Measurements from ENCODE around the gene SSC5D. TPM values are rescaled to one million over a fixed set of nuclear protein-coding genes. Genes with fewer than 3 reads are reported as not detected.

Gene SSC5D
- total and polyA plus RNA-seq, 3 donors from 2014 or later: 6.4 to 10.7 (median 6.9) TPM

DNA sequence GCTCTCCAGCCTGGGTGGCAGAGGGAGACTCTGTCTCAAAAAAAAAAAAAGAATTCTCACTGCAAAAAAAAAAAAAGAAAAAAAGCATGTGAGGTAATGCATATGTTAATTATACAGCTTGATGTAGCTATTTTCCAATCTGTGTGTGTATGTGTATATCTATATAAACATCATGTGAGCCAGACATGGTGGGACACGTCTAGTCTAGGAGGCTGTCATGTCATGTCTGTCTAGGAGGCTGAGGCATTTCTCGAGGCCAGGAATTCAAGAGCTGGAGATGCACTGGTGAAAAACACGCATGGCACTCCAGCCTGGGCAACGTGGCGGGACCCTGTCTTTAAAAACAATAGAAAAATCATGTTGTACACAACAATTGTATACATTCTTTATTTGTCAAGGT lies 64.0 kb downstream of the SSC5D start:
- H3K27me3 ChIP-seq: no peaks in the 10 kb centered on the region
- 79 to 81% methylated on average over 5 of the region's 5 CpGs for WGBS, 2 donors
- no peaks in the 10 kb centered on the region for H3K36me3 ChIP-seq (ENCODE audit: low read depth, missing control alignments)
- H3K4me1 ChIP-seq: no peaks in the 10 kb centered on the region
- no peak for TF ChIP-seq POLR2A (IDR thresholded peaks at IDR 0.05)
- TF ChIP-seq, protein P1, sequence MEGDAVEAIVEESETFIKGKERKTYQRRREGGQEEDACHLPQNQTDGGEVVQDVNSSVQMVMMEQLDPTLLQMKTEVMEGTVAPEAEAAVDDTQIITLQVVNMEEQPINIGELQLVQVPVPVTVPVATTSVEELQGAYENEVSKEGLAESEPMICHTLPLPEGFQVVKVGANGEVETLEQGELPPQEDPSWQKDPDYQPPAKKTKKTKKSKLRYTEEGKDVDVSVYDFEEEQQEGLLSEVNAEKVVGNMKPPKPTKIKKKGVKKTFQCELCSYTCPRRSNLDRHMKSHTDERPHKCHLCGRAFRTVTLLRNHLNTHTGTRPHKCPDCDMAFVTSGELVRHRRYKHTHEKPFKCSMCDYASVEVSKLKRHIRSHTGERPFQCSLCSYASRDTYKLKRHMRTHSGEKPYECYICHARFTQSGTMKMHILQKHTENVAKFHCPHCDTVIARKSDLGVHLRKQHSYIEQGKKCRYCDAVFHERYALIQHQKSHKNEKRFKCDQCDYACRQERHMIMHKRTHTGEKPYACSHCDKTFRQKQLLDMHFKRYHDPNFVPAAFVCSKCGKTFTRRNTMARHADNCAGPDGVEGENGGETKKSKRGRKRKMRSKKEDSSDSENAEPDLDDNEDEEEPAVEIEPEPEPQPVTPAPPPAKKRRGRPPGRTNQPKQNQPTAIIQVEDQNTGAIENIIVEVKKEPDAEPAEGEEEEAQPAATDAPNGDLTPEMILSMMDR (IDR thresholded peaks at IDR 0.05): no peak
- H3K27ac ChIP-seq: no peak overlapping the region
- intact Hi-C loops (cut with DNase I; ENCODE audit: low total_unique reads): no loop called here
- DNase-seq: no peak
- H3K9me3 ChIP-seq: no peaks in the 10 kb centered on the region
- H3K4me3 ChIP-seq: no peak overlapping the region

GRCh38 chr19:55552620-55553019 lies 64.4 kb downstream of the SSC5D start:
- intact Hi-C loops (cut with DNase I; ENCODE audit: low total_unique reads): no loop called here
- Histone ChIP-seq H3K4me3 (no peak overlapping the region), H3K27me3 (no peaks in the 10 kb centered on the region), H3K36me3 (ENCODE audit: low read depth, missing control alignments) (no peaks in the 10 kb centered on the region), H3K4me1 (no peaks in the 10 kb centered on the region), H3K9me3 (no peaks in the 10 kb centered on the region), H3K27ac (no peak overlapping the region)
- 55 to 65% methylated on average over 13 of the region's 13 CpGs for WGBS, 2 donors
- DNase-seq: no peak
- TF ChIP-seq, protein P1 (IDR thresholded peaks at IDR 0.05): no peak
- TF ChIP-seq POLR2A (IDR thresholded peaks at IDR 0.05): no peak

DNA sequence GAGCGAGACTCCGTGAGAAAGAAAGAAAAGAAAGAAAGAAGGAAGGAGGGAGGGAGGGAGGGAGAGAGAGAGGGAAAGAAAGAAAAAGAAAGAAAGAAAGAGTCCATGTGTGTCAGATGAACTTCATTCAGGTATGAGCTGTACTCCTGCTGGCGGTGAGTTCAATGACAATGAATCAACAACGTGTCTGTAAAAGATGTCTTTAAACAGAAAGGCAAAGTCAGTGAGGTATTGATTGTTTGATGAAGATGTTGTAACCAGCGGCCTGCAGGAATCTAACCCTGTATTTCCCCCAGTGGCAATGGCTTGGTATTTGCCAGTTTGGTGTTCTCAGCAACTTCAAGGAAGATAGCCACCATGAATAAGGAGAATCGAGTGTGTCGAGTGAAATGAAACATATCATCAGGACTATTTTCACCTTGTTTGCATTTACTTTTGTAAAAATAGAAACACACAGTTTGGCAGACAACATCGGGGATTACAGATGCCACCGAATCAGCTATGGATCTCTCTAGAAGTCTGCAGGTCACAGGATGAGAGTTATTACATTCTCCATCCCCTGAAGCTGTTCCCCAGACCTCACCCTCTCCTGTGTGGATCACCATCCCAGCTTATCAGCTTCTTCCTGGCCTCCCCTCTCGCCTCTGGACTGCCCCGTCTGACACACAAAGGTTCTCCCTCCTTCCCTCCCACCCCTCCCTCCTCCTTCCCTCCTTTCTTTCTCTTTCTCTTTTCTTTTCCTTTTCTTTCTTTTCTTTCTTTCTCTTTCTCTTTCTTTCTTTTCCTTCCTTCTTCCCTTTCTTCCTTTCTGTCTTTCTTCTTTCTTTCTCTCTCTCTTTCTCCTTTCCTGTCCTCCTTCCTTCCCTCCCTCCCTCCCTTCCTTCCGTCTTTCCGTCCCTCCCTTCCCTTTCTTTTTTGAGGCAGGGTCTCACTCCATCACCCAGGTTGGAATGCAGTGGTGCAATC lies 65.3 kb downstream of the SSC5D start:
- WGBS, 2 donors: 67 to 75% methylated on average over 13 of the region's 13 CpGs

DNA sequence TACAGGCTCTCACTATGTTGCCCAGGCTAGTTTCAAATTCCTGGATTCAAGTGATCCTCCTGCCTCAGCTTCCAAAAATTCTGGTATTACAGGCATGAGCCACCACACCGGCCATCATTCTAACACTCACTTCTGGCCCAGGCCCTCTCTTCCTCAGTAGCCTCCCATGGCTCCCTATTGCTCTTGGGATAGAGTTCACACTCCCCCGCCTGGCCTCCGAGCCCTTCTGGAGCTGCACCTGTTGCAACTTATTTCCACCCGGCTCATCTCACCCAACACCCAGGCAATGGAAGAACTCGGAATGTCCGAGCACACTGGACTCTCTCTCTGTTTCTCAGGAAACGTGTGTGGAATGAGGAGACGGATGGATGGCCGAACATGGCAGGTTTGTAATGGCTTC lies 66.1 kb downstream of the SSC5D start:
- WGBS, 2 donors: 92 to 94% methylated on average over 9 of the region's 9 CpGs
- H3K27me3 ChIP-seq: no peaks in the 10 kb centered on the region
- H3K4me3 ChIP-seq: no peak overlapping the region
- intact Hi-C loops (cut with DNase I; ENCODE audit: low total_unique reads): no loop called here
- no peaks in the 10 kb centered on the region for H3K9me3 ChIP-seq
- TF ChIP-seq, protein P1 (IDR thresholded peaks at IDR 0.05): no peak
- TF ChIP-seq POLR2A (IDR thresholded peaks at IDR 0.05): no peak
- H3K36me3 ChIP-seq (ENCODE audit: low read depth, missing control alignments): no peaks in the 10 kb centered on the region
- no peaks in the 10 kb centered on the region for H3K4me1 ChIP-seq
- DNase-seq: no peak
- H3K27ac ChIP-seq: no peak overlapping the region

More for the DNA sequence above, 65.3 kb downstream of the SSC5D start:
- Histone ChIP-seq H3K27ac (no peak overlapping the region), H3K27me3 (no peaks in the 10 kb centered on the region), H3K4me1 (no peaks in the 10 kb centered on the region), H3K36me3 (ENCODE audit: low read depth, missing control alignments) (no peaks in the 10 kb centered on the region), H3K9me3 (no peaks in the 10 kb centered on the region), H3K4me3 (no peak overlapping the region)
- no peak for DNase-seq
- intact Hi-C loops (cut with DNase I; ENCODE audit: low total_unique reads): no loop called here
- TF ChIP-seq POLR2A (IDR thresholded peaks at IDR 0.05): no peak
- TF ChIP-seq, protein P1 (IDR thresholded peaks at IDR 0.05): no peak
